SK-N-SH (cell line): ENCODE measurements around the gene FAXDC2.

ENCODE experiments used
- CTCF ChIP-seq: fragments of 200-600 bp; sonication (generic); IDR thresholded peaks from 2 replicates; pipeline ENCODE4 v1.6.1; 2017; ENCODE audit warnings: antibody characterized with exemption, mild to moderate bottlenecking, moderate library complexity
- EP300 ChIP-seq, 2 experiments: IDR thresholded peaks; 2 replicates each; pipeline versions ENCODE4 v1.4.0 to v1.6.1; 2012; ENCODE audit warnings: borderline replicate concordance in 1 of 2, low read depth in 1 of 2, low read length in 1 of 2
- GATA2 ChIP-seq: sonication (generic); formaldehyde crosslinking; IDR thresholded peaks from 2 replicates; pipeline ENCODE4 v1.5.0; 2020; ENCODE audit warnings: mild to moderate bottlenecking, missing genetic modification reagents
- MAX ChIP-seq: IDR thresholded peaks from 2 replicates; pipeline ENCODE4 v1.4.0; 2012; ENCODE audit warnings: low read depth
- NRF1 ChIP-seq: IDR thresholded peaks from 2 replicates; pipeline ENCODE4 v1.6.1; 2012; ENCODE audit warnings: low read depth, mild to moderate bottlenecking, low read length
- POLR2AphosphoS5 ChIP-seq: IDR thresholded peaks from 2 replicates; pipeline ENCODE4 v1.6.1; 2012; ENCODE audit warnings: low read depth, low read length
- RCOR1 ChIP-seq: fragments of 150-350 bp; IDR thresholded peaks from 2 replicates; pipeline ENCODE4 v1.6.1; 2017; ENCODE audit warnings: antibody characterized with exemption, low read length
- TAF1 ChIP-seq: IDR thresholded peaks from 2 replicates; pipeline ENCODE4 v1.6.1; 2012; ENCODE audit warnings: low read depth, mild to moderate bottlenecking, low read length, moderate library complexity, borderline replicate concordance
- YY1 ChIP-seq: IDR thresholded peaks from 2 replicates; pipeline ENCODE4 v1.4.0; 2012; ENCODE audit warnings: low read depth, mild to moderate bottlenecking
- TF ChIP-seq, protein P1 (sequence below): IDR thresholded peaks from 2 replicates; pipeline ENCODE4 v1.4.0; 2012; ENCODE audit warnings: low read depth, borderline replicate concordance
- TF ChIP-seq, protein P2 (sequence below): fragments of 150-350 bp; IDR thresholded peaks from 2 replicates; pipeline ENCODE4 v1.6.1; 2017; ENCODE audit warnings: antibody characterized with exemption, low read length, low read depth, borderline replicate concordance
- TF ChIP-seq, protein P3 (sequence below): IDR thresholded peaks from 2 replicates; pipeline ENCODE4 v1.6.1; 2012; ENCODE audit warnings: mild to moderate bottlenecking, low read depth, low read length, moderate library complexity

GRCh38 chr5:154801083-154801482 lies 49.3 kb downstream of the FAXDC2 start:
- no peak for TF ChIP-seq POLR2AphosphoS5
- TF ChIP-seq, protein P1, sequence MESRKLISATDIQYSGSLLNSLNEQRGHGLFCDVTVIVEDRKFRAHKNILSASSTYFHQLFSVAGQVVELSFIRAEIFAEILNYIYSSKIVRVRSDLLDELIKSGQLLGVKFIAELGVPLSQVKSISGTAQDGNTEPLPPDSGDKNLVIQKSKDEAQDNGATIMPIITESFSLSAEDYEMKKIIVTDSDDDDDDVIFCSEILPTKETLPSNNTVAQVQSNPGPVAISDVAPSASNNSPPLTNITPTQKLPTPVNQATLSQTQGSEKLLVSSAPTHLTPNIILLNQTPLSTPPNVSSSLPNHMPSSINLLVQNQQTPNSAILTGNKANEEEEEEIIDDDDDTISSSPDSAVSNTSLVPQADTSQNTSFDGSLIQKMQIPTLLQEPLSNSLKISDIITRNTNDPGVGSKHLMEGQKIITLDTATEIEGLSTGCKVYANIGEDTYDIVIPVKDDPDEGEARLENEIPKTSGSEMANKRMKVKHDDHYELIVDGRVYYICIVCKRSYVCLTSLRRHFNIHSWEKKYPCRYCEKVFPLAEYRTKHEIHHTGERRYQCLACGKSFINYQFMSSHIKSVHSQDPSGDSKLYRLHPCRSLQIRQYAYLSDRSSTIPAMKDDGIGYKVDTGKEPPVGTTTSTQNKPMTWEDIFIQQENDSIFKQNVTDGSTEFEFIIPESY, result no peak
- no peak for TF ChIP-seq YY1
- TF ChIP-seq RCOR1, result no peak
- no peak for TF ChIP-seq CTCF
- no peak for TF ChIP-seq EP300 (IDR thresholded peaks at IDR 0.05; ENCODE audit: borderline replicate concordance in 1 of 2, low read depth in 1 of 2, low read length in 1 of 2)
- TF ChIP-seq, protein P2, sequence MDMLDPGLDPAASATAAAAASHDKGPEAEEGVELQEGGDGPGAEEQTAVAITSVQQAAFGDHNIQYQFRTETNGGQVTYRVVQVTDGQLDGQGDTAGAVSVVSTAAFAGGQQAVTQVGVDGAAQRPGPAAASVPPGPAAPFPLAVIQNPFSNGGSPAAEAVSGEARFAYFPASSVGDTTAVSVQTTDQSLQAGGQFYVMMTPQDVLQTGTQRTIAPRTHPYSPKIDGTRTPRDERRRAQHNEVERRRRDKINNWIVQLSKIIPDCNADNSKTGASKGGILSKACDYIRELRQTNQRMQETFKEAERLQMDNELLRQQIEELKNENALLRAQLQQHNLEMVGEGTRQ, result no peak
- TF ChIP-seq TAF1, result no peak
- no peak for TF ChIP-seq NRF1
- no peak for TF ChIP-seq GATA2 (CRISPR knock-in tag)
- no peak for TF ChIP-seq MAX
- TF ChIP-seq, protein P3, sequence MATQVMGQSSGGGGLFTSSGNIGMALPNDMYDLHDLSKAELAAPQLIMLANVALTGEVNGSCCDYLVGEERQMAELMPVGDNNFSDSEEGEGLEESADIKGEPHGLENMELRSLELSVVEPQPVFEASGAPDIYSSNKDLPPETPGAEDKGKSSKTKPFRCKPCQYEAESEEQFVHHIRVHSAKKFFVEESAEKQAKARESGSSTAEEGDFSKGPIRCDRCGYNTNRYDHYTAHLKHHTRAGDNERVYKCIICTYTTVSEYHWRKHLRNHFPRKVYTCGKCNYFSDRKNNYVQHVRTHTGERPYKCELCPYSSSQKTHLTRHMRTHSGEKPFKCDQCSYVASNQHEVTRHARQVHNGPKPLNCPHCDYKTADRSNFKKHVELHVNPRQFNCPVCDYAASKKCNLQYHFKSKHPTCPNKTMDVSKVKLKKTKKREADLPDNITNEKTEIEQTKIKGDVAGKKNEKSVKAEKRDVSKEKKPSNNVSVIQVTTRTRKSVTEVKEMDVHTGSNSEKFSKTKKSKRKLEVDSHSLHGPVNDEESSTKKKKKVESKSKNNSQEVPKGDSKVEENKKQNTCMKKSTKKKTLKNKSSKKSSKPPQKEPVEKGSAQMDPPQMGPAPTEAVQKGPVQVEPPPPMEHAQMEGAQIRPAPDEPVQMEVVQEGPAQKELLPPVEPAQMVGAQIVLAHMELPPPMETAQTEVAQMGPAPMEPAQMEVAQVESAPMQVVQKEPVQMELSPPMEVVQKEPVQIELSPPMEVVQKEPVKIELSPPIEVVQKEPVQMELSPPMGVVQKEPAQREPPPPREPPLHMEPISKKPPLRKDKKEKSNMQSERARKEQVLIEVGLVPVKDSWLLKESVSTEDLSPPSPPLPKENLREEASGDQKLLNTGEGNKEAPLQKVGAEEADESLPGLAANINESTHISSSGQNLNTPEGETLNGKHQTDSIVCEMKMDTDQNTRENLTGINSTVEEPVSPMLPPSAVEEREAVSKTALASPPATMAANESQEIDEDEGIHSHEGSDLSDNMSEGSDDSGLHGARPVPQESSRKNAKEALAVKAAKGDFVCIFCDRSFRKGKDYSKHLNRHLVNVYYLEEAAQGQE, result no peak
